OCI-LY1 (cell line): ENCODE data around the gene PNPLA3.

Source experiments
- H2AFZ ChIP-seq: fragments of 200-600 bp; sonication (generic), shearing (Covaris generic); 2 replicates; pipeline ENCODE4 v1.6.0; 2014; ENCODE audit warnings: antibody characterized with exemption, mild to moderate bottlenecking, low read length
- H3F3A ChIP-seq: fragments of 200-600 bp; sonication (generic), shearing (Covaris generic); 2 replicates; pipeline ENCODE4 v1.6.0; 2014; ENCODE audit warnings: mild to moderate bottlenecking, antibody characterized with exemption, low read length, moderate library complexity; ENCODE audit not compliant: insufficient read depth
- H3K27ac ChIP-seq: fragments of 200-600 bp; sonication (generic); 2 replicates; pipeline ENCODE4 v1.5.1; 2014; ENCODE audit warnings: low read length, mixed run types, mild to moderate bottlenecking, low read depth; ENCODE audit not compliant: poor library complexity, severe bottlenecking
- H3K27me3 ChIP-seq: fragments of 200-600 bp; sonication (generic); 2 replicates; pipeline ENCODE4 v1.6.0; 2014; ENCODE audit warnings: antibody characterized with exemption, mild to moderate bottlenecking, low read length, moderate library complexity; ENCODE audit not compliant: insufficient read depth
- H3K36me3 ChIP-seq: fragments of 200-600 bp; sonication (generic); 2 replicates; pipeline ENCODE4 v1.6.1; 2014; ENCODE audit warnings: mild to moderate bottlenecking, antibody characterized with exemption, low read length, moderate library complexity, mixed read lengths; ENCODE audit not compliant: insufficient read depth
- H3K4me1 ChIP-seq: fragments of 200-600 bp; sonication (generic); 2 replicates; pipeline ENCODE4 v1.5.1; 2014; ENCODE audit warnings: mild to moderate bottlenecking, low read length, moderate library complexity; ENCODE audit not compliant: insufficient read depth, severe bottlenecking
- H3K4me2 ChIP-seq: fragments of 200-600 bp; sonication (generic), shearing (Covaris generic); 2 replicates; pipeline ENCODE4 v1.6.1; 2014; ENCODE audit warnings: low read length
- H3K4me3 ChIP-seq: fragments of 200-600 bp; sonication (generic); 2 replicates; pipeline ENCODE4 v1.5.1; 2014; ENCODE audit warnings: low read length, low read depth, mild to moderate bottlenecking, mixed read lengths; ENCODE audit not compliant: poor library complexity, severe bottlenecking
- H3K79me2 ChIP-seq: fragments of 200-600 bp; shearing (Covaris generic); 2 replicates; pipeline ENCODE4 v1.6.1; 2016; ENCODE audit warnings: mixed run types, low read length, mixed read lengths; ENCODE audit not compliant: insufficient read depth
- H3K9ac ChIP-seq: fragments of 200-600 bp; sonication (generic), shearing (Covaris generic); 2 replicates; pipeline ENCODE4 v1.6.1; 2014; ENCODE audit warnings: mild to moderate bottlenecking, low read length, mixed read lengths
- H3K9me2 ChIP-seq: fragments of 200-600 bp; sonication (generic), shearing (Covaris generic); 2 replicates; pipeline ENCODE4 v1.6.1; 2014; ENCODE audit warnings: low read depth, mild to moderate bottlenecking, low read length, mixed read lengths
- H3K9me3 ChIP-seq: fragments of 200-600 bp; shearing (Covaris generic); 2 replicates; pipeline ENCODE4 v1.6.1; 2014; ENCODE audit warnings: low read length, mixed read lengths
- H4K20me1 ChIP-seq: fragments of 200-600 bp; sonication (generic), shearing (Covaris generic); 2 replicates; pipeline ENCODE4 v1.6.0; 2016; ENCODE audit warnings: mild to moderate bottlenecking, low read length; ENCODE audit not compliant: insufficient read depth
- CTCF ChIP-seq: fragments of 200-600 bp; sonication (generic), shearing (Covaris generic); IDR thresholded peaks from 2 replicates; pipeline ENCODE4 v1.5.1; 2017; ENCODE audit warnings: mild to moderate bottlenecking, antibody characterized with exemption, low read length, moderate library complexity, mixed read lengths
- EZH2 ChIP-seq: fragments of 200-600 bp; sonication (generic), shearing (Covaris generic); IDR thresholded peaks from 2 replicates; pipeline ENCODE4 v1.8.0; 2017; ENCODE audit warnings: borderline replicate concordance, mixed run types, mild to moderate bottlenecking, antibody characterized with exemption, low read length, moderate library complexity, mixed read lengths

Gene PNPLA3

GRCh38 chr22:43980996-43981395 is 57.4 kb downstream of the PNPLA3 start:
- TF ChIP-seq CTCF (no peak), EZH2 (no peak)
- Histone ChIP-seq H3K4me3 (no peak overlapping the region), H3K9ac (no peak overlapping the region), H3K27ac (no peak overlapping the region), H3F3A (no peaks in the 10 kb centered on the region), H3K27me3 (no peaks in the 10 kb centered on the region), H3K9me2 (no peaks in the 10 kb centered on the region), H2AFZ (no peak overlapping the region), H4K20me1 (no peaks in the 10 kb centered on the region), H3K9me3 (no peaks in the 10 kb centered on the region), H3K4me2 (no peak overlapping the region), H3K36me3 (peaks cover 85% of the 10 kb centered on the region), H3K4me1 (no peaks in the 10 kb centered on the region), H3K79me2 (no peaks in the 10 kb centered on the region)

- Histone ChIP-seq H3K4me1 (no peaks in the 10 kb centered on the region), H3F3A (no peaks in the 10 kb centered on the region), H2AFZ (no peak overlapping the region), H3K4me2 (no peak overlapping the region), H3K9me2 (no peaks in the 10 kb centered on the region), H3K36me3 (peaks cover 83% of the 10 kb centered on the region), H3K9me3 (no peaks in the 10 kb centered on the region), H3K27me3 (no peaks in the 10 kb centered on the region), H3K27ac (no peak overlapping the region), H3K9ac (no peak overlapping the region), H3K79me2 (no peaks in the 10 kb centered on the region), H3K4me3 (no peak overlapping the region), H4K20me1 (no peaks in the 10 kb centered on the region)
- no peak for TF ChIP-seq EZH2
- TF ChIP-seq CTCF, result no peak
Measured at GRCh38 chr22:43983808-43984207, 60.2 kb downstream of the PNPLA3 start.

- TF ChIP-seq CTCF (no peak), EZH2 (no peak)
- no peak overlapping the region for H3K27ac ChIP-seq
- no peak overlapping the region for H3K4me3 ChIP-seq
- no peaks in the 10 kb centered on the region for H3K79me2 ChIP-seq
- H3K9ac ChIP-seq, result no peak overlapping the region
- no peaks in the 10 kb centered on the region for H3K4me1 ChIP-seq
- H3K36me3 ChIP-seq, result peaks cover 83% of the 10 kb centered on the region
- H3K4me2 ChIP-seq, result no peak overlapping the region
- H2AFZ ChIP-seq, result no peak overlapping the region
- H3K27me3 ChIP-seq, result no peaks in the 10 kb centered on the region
- H4K20me1 ChIP-seq, result no peaks in the 10 kb centered on the region
- no peaks in the 10 kb centered on the region for H3K9me3 ChIP-seq
- H3F3A ChIP-seq, result no peaks in the 10 kb centered on the region
- H3K9me2 ChIP-seq, result no peaks in the 10 kb centered on the region
Measured at GRCh38 chr22:43985532-43985931, 61.9 kb downstream of the PNPLA3 start.
